Activated T-helper 1 cell treated with Interleukin-2 at 50 U/mL for 16 hours (primary cell): ENCODE data around the gene CCSER1.
"Not testable (repeated sequence)": the region's sequence is repeated elsewhere in the genome, so short reads cannot be mapped to it uniquely, and the experiment has no call there.

ENCODE experiments used
- DNase-seq: peaks from one replicate; pipeline ENCODE4 v3.0.0-alpha.2; 2020; ENCODE audit warnings: low read depth

Gene CCSER1

GRCh38 chr4:90299373-90299772, 172.2 kb downstream of the CCSER1 start:
- no peak for DNase-seq

- no peak for DNase-seq
These were observed 179.6 kb downstream of the CCSER1 start for GRCh38 chr4:90306810-90307209.

DNA sequence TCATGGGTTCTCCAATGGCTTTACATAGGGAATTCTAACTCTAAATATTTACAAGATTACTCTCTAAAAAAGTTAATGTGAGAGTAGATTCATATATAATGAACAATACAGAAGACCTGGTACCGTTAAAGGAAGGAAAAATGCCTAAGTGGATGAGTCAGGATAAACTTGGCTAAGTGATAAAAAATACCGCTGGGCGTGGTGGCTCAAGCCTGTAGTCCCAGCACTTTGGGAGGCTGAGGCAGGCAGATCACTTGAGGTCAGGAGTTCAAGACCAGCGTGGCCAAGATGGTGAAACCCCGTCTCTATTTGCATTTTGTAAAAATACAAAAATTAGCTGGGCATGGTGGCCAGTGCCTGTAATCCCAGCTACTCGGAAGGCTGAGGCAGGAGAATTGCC, 189.9 kb downstream of the CCSER1 start:
- DNase-seq, result not testable (repeated sequence)

- no peak for DNase-seq
These were observed 190.6 kb downstream of the CCSER1 start for GRCh38 chr4:90317785-90318184.

DNA sequence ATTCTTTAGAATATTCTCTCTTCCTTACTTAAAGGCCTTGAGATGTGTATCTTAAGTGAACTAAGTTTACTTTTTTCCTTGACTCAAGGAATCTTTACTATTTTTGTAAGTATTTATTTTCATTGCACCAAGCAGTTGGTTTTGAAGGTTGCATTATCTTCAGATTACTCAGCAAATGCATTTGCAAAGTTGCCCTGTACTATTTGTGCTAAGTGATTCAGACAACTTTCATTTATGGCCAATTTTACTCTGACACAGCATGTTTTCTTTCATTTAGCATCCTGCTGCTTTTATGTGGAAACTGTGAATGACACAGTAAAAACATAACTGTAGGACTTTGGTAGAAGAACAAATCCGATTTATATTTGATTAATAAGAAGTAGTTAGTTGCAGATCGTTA, 191.0 kb downstream of the CCSER1 start:
- no peak for DNase-seq

- no peak for DNase-seq
These were observed 201.4 kb downstream of the CCSER1 start for GRCh38 chr4:90328558-90328957.

DNA sequence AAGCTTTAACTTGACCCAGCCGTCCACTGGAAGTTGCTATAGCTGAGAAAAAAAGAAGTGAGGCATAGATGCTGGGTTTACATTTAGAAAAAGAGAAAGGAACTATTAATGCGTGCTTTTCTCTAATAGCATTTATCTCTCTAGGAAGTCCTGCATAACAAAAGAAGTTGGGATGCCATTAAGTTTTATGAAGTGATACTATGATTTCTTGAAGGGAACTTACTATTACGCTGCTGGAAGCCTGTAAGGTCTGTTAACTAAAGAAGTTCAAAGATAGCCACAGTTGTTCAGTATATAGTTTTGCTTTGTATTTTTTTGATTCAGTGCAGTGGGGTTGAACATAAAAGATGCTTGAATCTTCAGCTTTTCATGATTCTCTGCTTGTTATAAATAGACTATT, 203.4 kb downstream of the CCSER1 start:
- no peak for DNase-seq

DNA sequence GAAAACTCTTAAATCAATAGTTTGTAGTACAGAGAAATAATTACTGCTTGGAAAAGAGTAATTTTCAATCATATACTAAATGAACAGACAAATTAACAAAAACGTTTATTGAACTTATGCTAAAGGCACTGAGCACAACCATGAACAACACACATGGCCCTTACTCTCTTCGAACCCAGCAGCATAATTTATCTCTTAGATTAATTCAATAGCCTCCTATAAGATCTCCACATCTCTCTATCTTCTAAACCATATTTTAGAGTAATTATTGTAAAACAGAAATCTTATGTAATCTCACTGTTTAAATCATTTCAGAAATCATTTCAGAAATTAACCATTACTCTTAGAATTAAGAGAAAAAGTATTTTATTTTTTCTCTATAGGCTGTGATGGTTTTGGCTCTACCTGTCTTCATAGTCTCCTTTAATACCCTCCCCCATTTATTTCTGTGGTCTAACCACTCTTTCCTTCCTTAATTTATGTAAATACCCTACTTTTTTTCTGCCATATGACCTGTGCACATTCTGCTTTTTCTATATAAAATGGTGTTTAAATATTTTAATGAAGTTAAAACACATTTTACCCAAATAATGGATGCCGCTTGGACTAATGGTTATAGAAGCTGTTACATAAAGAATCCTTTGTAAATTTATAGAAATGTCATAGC, 218.5 kb downstream of the CCSER1 start:
- DNase-seq, result no peak

DNA sequence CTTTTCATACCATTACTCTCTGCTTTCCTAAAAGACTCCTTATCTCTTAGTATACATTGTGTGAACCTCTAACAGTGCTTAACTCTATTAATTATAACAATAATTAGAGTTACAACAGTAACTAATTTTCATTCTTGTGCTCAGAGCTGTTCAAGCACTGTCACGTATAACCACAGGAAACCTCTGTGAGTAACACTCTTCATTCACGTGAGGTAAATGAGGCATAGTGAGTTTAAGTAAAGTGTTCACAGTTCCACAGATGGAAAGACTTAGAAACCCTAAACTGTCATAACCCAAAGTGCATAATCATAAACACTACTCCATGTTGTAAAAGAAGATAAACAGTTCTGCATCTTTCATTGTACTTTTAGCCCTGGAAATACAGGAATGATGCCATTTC, 222.4 kb downstream of the CCSER1 start:
- DNase-seq, result no peak

- DNase-seq, result no peak
These were observed 230.0 kb downstream of the CCSER1 start for GRCh38 chr4:90357117-90357710.

DNA sequence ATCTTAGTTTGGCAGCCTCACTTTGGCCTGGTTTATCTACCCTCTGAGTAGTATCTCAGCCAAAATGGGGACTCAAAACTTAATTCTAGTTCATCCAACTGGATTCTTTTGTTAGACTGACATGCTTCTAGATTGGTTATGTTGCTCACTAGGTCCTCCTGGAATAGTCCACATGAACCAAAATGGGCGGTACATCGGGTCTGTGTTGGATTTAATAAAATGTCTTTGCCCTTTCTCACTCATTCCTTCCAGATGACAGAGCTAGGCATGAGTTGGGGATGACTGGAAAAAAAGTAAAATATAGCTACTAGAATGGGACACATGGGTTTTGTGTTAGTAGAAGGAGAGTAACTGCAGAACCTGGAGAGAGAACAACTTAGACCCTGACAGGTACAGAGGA, 247.9 kb downstream of the CCSER1 start:
- DNase-seq, result no peak

- no peak for DNase-seq
These were observed 266.0 kb downstream of the CCSER1 start for GRCh38 chr4:90393215-90393614.

GRCh38 chr4:90403781-90404180, 276.6 kb downstream of the CCSER1 start:
- no peak for DNase-seq

DNA sequence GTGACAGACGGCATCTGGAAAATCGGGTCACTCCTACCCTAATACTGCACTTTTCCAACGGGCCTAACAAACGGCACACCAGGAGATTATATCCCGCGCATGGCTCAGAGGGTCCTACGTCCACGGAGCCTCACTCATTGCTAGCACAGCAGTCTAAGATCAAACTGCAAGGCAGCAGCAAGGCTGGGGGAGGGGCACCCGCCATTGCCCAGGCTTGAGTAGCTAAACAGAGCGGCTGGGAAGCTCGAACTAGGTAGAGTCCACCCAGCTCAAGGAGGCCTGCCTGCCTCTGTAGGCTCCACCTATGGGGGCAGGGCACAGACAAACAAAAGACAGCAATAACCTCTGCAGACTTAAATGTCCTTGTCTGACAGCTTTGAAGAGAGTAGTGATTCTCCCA, 280.7 kb downstream of the CCSER1 start:
- DNase-seq, result not testable (repeated sequence)

DNA sequence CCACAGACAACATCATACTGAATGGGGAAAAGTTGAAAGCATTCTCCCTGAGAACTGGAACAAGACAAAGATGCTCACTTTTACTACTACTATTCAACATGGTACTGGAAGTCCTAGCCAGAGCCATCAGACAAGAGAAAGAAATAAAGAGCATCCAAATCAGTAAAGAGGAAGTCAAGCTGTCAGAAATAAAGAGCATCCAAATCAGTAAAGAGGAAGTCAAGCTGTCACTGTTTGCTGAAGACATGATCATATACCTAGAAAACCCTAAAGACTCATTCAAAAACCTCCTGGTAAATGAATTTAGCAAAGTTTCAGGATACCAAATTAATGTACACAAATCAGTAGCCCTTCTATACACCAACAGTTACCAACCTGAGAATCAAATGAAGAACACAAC, 285.6 kb downstream of the CCSER1 start:
- DNase-seq, result not testable (repeated sequence)

DNA sequence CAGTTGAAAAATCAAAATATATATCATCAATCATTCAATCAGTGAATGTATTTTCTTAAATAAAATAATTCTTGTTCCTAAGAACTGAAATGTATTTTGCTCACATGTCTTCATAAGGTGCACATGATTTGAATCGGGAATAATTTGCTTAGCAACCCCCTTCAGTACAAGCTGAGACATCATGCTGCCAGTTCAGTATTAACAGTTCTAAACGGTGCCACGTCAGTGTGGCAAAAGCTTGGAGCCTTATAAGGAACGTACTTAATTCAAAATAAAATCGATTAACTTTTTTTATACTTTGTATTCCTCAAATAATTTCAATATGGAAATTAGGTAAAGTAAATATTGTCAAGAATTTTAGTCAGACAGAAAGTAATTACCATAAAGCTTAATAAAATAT, 287.9 kb downstream of the CCSER1 start:
- DNase-seq, result no peak

GRCh38 chr4:90419124-90419711, 292.0 kb downstream of the CCSER1 start:
- DNase-seq, result no peak

GRCh38 chr4:90421161-90421560, 294.0 kb downstream of the CCSER1 start:
- no peak for DNase-seq

DNA sequence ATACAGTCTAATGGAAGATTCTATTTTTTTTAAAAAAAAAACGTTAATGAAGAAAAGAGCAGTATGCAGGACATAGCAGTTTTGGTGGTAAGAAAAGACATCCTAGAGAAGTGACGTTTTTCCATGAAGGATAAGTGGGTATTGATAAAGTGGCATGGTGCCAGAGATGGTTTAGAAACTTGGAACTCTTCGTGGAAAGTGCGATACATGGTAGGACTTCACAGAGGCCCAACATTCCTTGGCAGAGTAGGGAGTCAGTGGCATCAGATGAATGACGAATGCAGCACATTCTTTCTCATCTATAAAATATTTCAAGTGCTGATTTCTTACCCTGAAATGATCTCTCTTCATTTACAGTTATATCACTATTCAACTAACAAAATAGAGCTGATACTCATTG, 298.7 kb downstream of the CCSER1 start:
- DNase-seq, result no peak

DNA sequence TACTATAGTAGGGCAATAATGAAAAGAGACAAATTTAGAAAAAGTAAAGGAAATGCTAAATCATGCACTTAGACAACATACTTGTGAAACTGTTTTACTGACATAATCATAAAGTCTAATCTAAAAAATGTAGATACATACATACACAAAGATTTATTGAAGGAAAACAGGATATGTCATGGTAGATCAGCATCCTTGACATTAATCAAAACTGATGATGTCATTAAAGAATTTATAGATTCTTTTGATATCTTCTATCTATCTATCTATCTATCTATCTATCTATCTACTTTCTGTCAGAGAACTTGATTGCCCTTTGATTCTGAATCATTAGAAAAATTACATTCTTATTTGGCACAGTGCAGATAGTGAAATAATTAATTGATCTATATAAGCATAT, 311.3 kb downstream of the CCSER1 start:
- no peak for DNase-seq

- no peak for DNase-seq
These were observed 314.6 kb downstream of the CCSER1 start for GRCh38 chr4:90441770-90442169.

GRCh38 chr4:90442619-90443018, 315.4 kb downstream of the CCSER1 start:
- DNase-seq, result no peak

DNA sequence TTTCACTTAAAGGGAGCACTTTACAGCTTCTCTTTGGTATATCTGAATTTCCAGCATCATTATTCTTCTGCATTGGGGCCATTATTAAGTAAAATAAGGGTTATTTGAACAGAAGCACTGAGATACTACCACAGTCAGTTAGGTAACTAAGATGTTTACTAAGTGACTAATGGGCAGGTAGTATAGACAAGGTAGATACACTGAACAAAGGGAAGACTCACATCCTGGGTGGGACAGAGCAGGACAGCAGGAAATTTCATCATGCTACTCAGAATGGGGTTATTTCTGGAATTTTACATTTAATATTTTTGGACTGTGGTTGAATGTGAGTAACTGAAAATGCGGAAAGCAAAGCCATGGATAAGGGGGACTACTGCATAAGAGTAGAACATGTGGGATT, 316.0 kb downstream of the CCSER1 start:
- DNase-seq, result no peak

- DNase-seq, result no peak
These were observed 317.7 kb downstream of the CCSER1 start for GRCh38 chr4:90444904-90445303.
